ENCODE data around the gene ZNF518A.

DNA sequence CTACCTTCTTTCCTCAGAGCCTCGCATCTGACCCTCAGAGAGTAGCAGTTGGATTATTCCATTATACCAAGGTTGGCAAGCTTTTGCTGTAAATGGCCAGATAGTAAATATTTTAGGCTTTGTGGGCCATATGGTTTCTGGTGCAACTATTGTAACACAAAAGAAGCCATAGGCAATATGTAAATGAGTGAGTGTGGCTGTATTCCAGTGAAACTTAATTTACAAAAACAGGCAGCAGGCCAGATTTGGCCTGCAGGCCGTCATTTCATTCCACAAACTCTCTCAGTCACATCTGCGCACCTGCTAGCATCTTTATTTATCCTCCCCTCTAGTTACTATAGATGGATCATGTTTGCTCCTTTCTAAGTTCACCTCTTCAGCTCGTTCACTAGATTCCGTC, 6.7 kb downstream of the ZNF518A start:
- TF ChIP-seq EP300 (IDR thresholded peaks at IDR 0.05; ENCODE audit: borderline replicate concordance in 1 of 2, control insufficient read depth in 1 of 2, low read depth in 2 of 2, low read length in 2 of 2) (no peak), CTCF (IDR thresholded peaks at IDR 0.05 in 2 of 3, conservative IDR thresholded peaks at IDR 0.05 in 1 of 3; ENCODE audit: control insufficient read depth in 2 of 3, extremely low read depth in 1 of 3, insufficient read depth in 1 of 3, low read depth in 3 of 3, low read length in 3 of 3) (no peak), SIX5 (IDR thresholded peaks at IDR 0.05; ENCODE audit: low read depth, low read length, severe bottlenecking) (no peak), RUNX3 (IDR thresholded peaks at IDR 0.05; ENCODE audit: low read length) (no peak), ZNF622 (IDR thresholded peaks at IDR 0.05) (no peak), CEBPB (IDR thresholded peaks at IDR 0.05; ENCODE audit: borderline replicate concordance in 1 of 2, low read depth in 2 of 2, low read length in 2 of 2) (no peak)
- TF ChIP-seq, protein P1, sequence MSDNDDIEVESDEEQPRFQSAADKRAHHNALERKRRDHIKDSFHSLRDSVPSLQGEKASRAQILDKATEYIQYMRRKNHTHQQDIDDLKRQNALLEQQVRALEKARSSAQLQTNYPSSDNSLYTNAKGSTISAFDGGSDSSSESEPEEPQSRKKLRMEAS (IDR thresholded peaks at IDR 0.05; ENCODE audit: low read depth, low read length), result no peak

Data from GM12878 (cell line).